H1 (cell line): ENCODE results near the gene ZNF488. TPM values are rescaled to one million over a fixed set of nuclear protein-coding genes. Genes with fewer than 3 reads are reported as not detected.

Experiments
- ASH2L ChIP-seq: fragments of 200-600, 300-600 bp; sonication (generic); IDR thresholded peaks from one replicate; pipeline ENCODE4 v1.7.1; 2017; ENCODE audit warnings: low read length
- CREB1 ChIP-seq: IDR thresholded peaks from 2 replicates; pipeline ENCODE4 v1.6.1; 2012; ENCODE audit warnings: inconsistent platforms
- CTBP2 ChIP-seq: IDR thresholded peaks from 2 replicates; pipeline ENCODE4 v1.7.0; 2011; ENCODE audit warnings: borderline replicate concordance, mild to moderate bottlenecking, moderate library complexity, mixed read lengths, low read length; ENCODE audit not compliant: insufficient read depth, insufficient read length
- GTF2F1 ChIP-seq: IDR thresholded peaks from 2 replicates; pipeline ENCODE4 v1.6.1; 2012; ENCODE audit warnings: low read depth, low read length, improper control_type of control experiment, borderline replicate concordance
- JUND ChIP-seq: IDR thresholded peaks from 2 replicates; pipeline ENCODE4 v1.6.1; 2011; ENCODE audit warnings: mild to moderate bottlenecking, improper control_type of control experiment, low read length
- MAFK ChIP-seq: IDR thresholded peaks from 2 replicates; pipeline ENCODE4 v1.6.1; 2012; ENCODE audit warnings: low read depth, mild to moderate bottlenecking, improper control_type of control experiment, low read length
- POLR2AphosphoS5 ChIP-seq: IDR thresholded peaks from 2 replicates; pipeline ENCODE4 v1.6.1; 2011; ENCODE audit warnings: low read depth, low read length
- RBBP5 ChIP-seq: IDR thresholded peaks from 2 replicates; pipeline ENCODE4 v1.7.1; 2012; ENCODE audit warnings: low read depth, mild to moderate bottlenecking, inconsistent platforms, low read length, moderate library complexity, borderline replicate concordance
- TAF1 ChIP-seq: IDR thresholded peaks from 2 replicates; pipeline ENCODE4 v1.6.1; 2011; ENCODE audit warnings: mild to moderate bottlenecking, low read depth, low read length
- polyA plus RNA-seq, 7 experiments: library from polyadenylated mRNA; depleted of rRNA in 3 of 7; stranded (reverse) in 5 of 7; unstranded in 2 of 7; fragments of >200 nt in 5 of 7; fragments of 200-250 nt in 2 of 7; gene quantifications; 1 replicate in 5 of 7; 2 replicates in 1 of 7; 4 replicates in 1 of 7; pipeline versions ENCODE4 v1.2.1 to v1.2.3, GENCODE V29; 2011 to 2013; ENCODE audit warnings: missing spikeins in 2 of 7, mixed read lengths in 2 of 7
- total RNA-seq: library from RNA; stranded (reverse); fragmentation: NEBNext Ultra II Directional; extraction: Animal tissue kit (Norgen Biotek cat#: 25700); gene quantifications from 2 replicates; pipeline ENCODE4 v1.2.1, GENCODE V29; 2021
- TF ChIP-seq, protein P1 (sequence below): IDR thresholded peaks from 2 replicates; pipeline ENCODE4 v1.6.1; 2011; ENCODE audit warnings: low read depth, mild to moderate bottlenecking, low read length; ENCODE audit not compliant: insufficient read depth
- TF ChIP-seq, protein P2 (sequence below): IDR thresholded peaks from 2 replicates; pipeline ENCODE4 v1.6.1; 2012; ENCODE audit warnings: inconsistent platforms

ZNF488 gene
- total and polyA plus RNA-seq, 2 of the 8 experiments (the other 6 are each of a cell fraction or from before 2014, with no cell fraction given): 7.9 to 11.4 TPM

DNA sequence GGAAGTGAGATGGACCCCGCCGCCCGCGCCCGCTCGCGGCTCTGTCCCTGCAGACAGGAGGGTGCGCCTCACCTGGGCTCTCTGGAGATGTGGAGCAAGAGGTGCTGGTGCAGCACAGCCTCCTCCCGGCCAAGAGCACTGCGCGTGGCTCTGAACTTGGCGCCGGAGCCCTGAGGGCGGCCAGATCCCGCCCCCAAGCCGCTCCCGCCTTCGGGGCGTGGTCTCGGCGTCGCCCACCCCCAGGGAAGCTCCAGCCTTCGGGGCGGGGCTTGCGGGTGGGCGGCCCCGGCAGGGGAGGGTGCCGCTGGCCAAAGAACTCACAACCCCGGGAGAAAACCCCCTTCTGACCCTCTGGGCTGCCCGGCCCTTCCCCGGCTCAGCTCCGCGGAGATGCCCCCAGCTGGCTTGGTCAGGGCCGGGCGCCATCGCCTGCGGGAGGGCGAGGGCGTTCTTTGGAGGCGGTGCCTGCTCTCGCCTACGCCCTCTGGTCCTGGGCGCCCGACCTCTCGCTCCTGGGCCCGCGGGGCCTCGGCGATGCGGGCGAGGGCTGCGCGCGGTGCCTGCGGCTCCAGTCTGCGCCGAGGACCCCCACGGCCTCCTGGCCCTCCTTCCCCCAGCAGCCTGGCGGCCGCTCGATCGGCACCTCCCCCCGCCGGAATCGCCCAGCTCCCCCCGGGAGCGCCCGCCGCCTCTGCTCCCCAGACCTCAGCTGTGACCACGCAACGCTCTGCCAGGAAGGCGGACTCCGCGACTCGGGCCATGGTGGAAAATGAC, at the start of gene ZNF488 (continued):
- TF ChIP-seq MAFK: no peak
- TF ChIP-seq POLR2AphosphoS5: peak; percentile 58
- no peak for TF ChIP-seq GTF2F1
- TF ChIP-seq ASH2L: peak; percentile 36
- peak; percentile 75 for TF ChIP-seq TAF1
- TF ChIP-seq RBBP5: peak; percentile 23; the same call in 1 of the 2 replicates
- TF ChIP-seq CTBP2: no peak
- TF ChIP-seq CREB1: no peak
- no peak for TF ChIP-seq JUND
- TF ChIP-seq, protein P1, sequence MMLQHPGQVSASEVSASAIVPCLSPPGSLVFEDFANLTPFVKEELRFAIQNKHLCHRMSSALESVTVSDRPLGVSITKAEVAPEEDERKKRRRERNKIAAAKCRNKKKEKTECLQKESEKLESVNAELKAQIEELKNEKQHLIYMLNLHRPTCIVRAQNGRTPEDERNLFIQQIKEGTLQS: no peak
- TF ChIP-seq, protein P2, sequence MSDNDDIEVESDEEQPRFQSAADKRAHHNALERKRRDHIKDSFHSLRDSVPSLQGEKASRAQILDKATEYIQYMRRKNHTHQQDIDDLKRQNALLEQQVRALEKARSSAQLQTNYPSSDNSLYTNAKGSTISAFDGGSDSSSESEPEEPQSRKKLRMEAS: peak; percentile 31; the same call in 1 of the 2 replicates
